HepG2 (cell line): ENCODE results near the gene CAMK1G. TPM values are rescaled to one million over a fixed set of nuclear protein-coding genes. Genes with fewer than 3 reads are reported as not detected.

Source experiments
- ADNP ChIP-seq: sonication (generic); formaldehyde crosslinking; IDR thresholded peaks from 2 replicates; pipeline ENCODE4 v1.4.0; 2020; ENCODE audit warnings: missing genetic modification reagents
- CBX5 ChIP-seq: sonication (generic); formaldehyde crosslinking; IDR thresholded peaks from 2 replicates; pipeline ENCODE4 v1.4.0; 2020; ENCODE audit warnings: missing genetic modification reagents, borderline replicate concordance
- CREBL2 ChIP-seq: sonication (generic); formaldehyde crosslinking; IDR thresholded peaks from 2 replicates; pipeline ENCODE4 v1.8.1; 2023; ENCODE audit warnings: missing genetic modification reagents, mild to moderate bottlenecking, borderline replicate concordance
- E2F1 ChIP-seq: sonication (generic); formaldehyde crosslinking; IDR thresholded peaks from 2 replicates; pipeline ENCODE4 v1.5.0; 2020; ENCODE audit warnings: missing genetic modification reagents
- ZFP37 ChIP-seq: sonication (generic); formaldehyde crosslinking; IDR thresholded peaks from 2 replicates; pipeline ENCODE4 v1.4.0; 2020; ENCODE audit warnings: missing genetic modification reagents, borderline replicate concordance
- ZFP90 ChIP-seq: sonication (generic); formaldehyde crosslinking; IDR thresholded peaks from 2 replicates; pipeline ENCODE4 v1.8.0; 2022; ENCODE audit warnings: missing genetic modification reagents, mild to moderate bottlenecking, inconsistent platforms, borderline replicate concordance
- polyA plus RNA-seq, 8 experiments: library from polyadenylated mRNA; depleted of rRNA in 3 of 8; stranded (reverse) in 7 of 8; unstranded in 1 of 8; fragments of >200 nt; fragmentation: Illumina TruSeq in 4 of 8; extraction: Trizol in 4 of 8; gene quantifications; 2 replicates each; pipeline versions ENCODE4 v1.2.1 to v1.2.3, GENCODE V29; 2011 to 2016; ENCODE audit warnings: low read depth in 4 of 8, missing spikeins in 1 of 8, mixed read lengths in 1 of 8; ENCODE audit not compliant: insufficient read depth in 1 of 8
- total RNA-seq, 5 experiments: library from RNA; depleted of rRNA; stranded (reverse); fragments of >200 nt; fragmentation: Illumina TruSeq; extraction: Trizol; gene quantifications; 2 replicates each; pipeline ENCODE4 v1.2.3, GENCODE V29; 2016; ENCODE audit warnings: low read depth in 1 of 5
- TF ChIP-seq, protein P1 (sequence below): sonication (generic); formaldehyde crosslinking; IDR thresholded peaks from 2 replicates; pipeline ENCODE4 v1.5.0; 2020; ENCODE audit warnings: mild to moderate bottlenecking, missing genetic modification reagents

Gene CAMK1G
- total and polyA plus RNA-seq, 2 of the 13 experiments (the other 11 are each of a cell fraction or from before 2014, with no cell fraction given) = not detected

- no peak for TF ChIP-seq ZFP90 (CRISPR knock-in tag)
- no peak for TF ChIP-seq CBX5 (CRISPR knock-in tag)
- no peak for TF ChIP-seq CREBL2 (CRISPR knock-in tag)
- no peak for TF ChIP-seq E2F1 (CRISPR knock-in tag)
- TF ChIP-seq, protein P1, sequence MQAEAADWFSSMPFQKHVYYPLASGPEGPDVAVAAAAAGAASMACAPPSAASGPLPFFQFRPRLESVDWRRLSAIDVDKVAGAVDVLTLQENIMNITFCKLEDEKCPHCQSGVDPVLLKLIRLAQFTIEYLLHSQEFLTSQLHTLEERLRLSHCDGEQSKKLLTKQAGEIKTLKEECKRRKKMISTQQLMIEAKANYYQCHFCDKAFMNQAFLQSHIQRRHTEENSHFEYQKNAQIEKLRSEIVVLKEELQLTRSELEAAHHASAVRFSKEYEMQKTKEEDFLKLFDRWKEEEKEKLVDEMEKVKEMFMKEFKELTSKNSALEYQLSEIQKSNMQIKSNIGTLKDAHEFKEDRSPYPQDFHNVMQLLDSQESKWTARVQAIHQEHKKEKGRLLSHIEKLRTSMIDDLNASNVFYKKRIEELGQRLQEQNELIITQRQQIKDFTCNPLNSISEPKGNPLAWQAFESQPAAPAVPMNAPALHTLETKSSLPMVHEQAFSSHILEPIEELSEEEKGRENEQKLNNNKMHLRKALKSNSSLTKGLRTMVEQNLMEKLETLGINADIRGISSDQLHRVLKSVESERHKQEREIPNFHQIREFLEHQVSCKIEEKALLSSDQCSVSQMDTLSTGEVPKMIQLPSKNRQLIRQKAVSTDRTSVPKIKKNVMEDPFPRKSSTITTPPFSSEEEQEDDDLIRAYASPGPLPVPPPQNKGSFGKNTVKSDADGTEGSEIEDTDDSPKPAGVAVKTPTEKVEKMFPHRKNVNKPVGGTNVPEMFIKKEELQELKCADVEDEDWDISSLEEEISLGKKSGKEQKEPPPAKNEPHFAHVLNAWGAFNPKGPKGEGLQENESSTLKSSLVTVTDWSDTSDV = no peak
- no peak for TF ChIP-seq ADNP
- no peak for TF ChIP-seq ZFP37 (CRISPR knock-in tag)
Measured at GRCh38 chr1:209626346-209627026, 43.0 kb downstream of the CAMK1G start (continued).
